Measurements from ENCODE around the gene GTF2IRD1. TPM values are rescaled to one million over a fixed set of nuclear protein-coding genes. Genes with fewer than 3 reads are reported as not detected.

The GTF2IRD1 gene
- total and polyA plus RNA-seq, 2 of the 13 experiments (the other 11 are each of a cell fraction or from before 2014, with no cell fraction given) = 16.5 to 26.7 TPM

DNA sequence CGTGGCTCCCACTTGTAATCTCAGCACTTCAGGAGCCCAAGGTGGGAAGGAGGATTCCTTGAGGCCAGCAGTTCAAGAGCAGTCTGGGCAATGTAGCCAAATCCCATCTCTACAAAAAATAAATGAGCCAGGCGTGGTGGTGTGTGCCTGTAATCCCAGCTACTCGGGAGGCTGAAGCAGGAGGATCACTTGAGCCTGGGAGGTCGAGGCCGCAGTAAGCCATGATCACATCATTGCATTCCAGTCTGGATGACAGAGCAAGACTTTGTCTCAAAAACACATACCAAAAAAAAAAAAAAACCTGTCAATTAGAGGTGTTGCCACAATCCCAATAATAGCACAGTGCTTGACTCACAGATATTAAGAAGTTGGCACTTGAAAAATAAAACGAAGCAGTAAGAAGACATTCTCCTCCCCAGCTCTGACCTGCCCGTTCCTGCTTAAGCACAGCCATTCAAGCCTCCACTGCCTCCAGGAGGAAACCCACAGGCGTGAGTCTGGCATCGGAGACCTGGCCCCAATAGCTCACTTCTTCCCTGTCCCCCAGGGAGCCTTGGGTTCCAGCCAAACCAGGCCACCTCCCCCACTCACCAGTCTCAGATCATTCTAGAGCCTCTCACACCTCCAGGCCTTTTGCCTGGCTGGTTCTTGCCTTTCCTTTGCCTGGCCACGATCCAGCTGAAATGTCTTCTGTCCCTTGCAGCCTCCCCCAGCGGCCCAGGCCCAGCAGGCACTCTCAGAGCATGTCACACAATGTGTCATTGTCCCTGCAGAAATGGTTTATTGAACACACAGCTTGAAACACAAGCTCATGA lies 158.5 kb downstream of the GTF2IRD1 start (continued):
- TF ChIP-seq, protein P1, sequence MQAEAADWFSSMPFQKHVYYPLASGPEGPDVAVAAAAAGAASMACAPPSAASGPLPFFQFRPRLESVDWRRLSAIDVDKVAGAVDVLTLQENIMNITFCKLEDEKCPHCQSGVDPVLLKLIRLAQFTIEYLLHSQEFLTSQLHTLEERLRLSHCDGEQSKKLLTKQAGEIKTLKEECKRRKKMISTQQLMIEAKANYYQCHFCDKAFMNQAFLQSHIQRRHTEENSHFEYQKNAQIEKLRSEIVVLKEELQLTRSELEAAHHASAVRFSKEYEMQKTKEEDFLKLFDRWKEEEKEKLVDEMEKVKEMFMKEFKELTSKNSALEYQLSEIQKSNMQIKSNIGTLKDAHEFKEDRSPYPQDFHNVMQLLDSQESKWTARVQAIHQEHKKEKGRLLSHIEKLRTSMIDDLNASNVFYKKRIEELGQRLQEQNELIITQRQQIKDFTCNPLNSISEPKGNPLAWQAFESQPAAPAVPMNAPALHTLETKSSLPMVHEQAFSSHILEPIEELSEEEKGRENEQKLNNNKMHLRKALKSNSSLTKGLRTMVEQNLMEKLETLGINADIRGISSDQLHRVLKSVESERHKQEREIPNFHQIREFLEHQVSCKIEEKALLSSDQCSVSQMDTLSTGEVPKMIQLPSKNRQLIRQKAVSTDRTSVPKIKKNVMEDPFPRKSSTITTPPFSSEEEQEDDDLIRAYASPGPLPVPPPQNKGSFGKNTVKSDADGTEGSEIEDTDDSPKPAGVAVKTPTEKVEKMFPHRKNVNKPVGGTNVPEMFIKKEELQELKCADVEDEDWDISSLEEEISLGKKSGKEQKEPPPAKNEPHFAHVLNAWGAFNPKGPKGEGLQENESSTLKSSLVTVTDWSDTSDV (CRISPR knock-in tag; IDR thresholded peaks at IDR 0.05) = no peak
- TF ChIP-seq SOX6 (IDR thresholded peaks at IDR 0.05) (no peak), SOX6 (CRISPR knock-in tag; IDR thresholded peaks at IDR 0.05) (peak; percentile 51), ZNF235 (CRISPR knock-in tag; IDR thresholded peaks at IDR 0.05; ENCODE audit: borderline replicate concordance) (no peak), TBX2 (CRISPR knock-in tag; IDR thresholded peaks at IDR 0.05; ENCODE audit: borderline replicate concordance) (0 out of 2 replicates have a peak, but pooled peaks have one; percentile 27), HNRNPK (IDR thresholded peaks at IDR 0.05; ENCODE audit: low read depth, low read length, poor library complexity, severe bottlenecking) (no peak), TBP (CRISPR knock-in tag; IDR thresholded peaks at IDR 0.05) (no peak), EED (CRISPR knock-in tag; IDR thresholded peaks at IDR 0.05) (no peak), AGO1 (IDR thresholded peaks at IDR 0.05; ENCODE audit: low read depth, low read length, poor library complexity, severe bottlenecking) (no peak), ZFX (CRISPR knock-in tag; IDR thresholded peaks at IDR 0.05; ENCODE audit: low read depth) (peak; percentile 77), MIER3 (CRISPR knock-in tag; IDR thresholded peaks at IDR 0.05; ENCODE audit: borderline replicate concordance) (no peak)
- TF ChIP-seq, protein P2, sequence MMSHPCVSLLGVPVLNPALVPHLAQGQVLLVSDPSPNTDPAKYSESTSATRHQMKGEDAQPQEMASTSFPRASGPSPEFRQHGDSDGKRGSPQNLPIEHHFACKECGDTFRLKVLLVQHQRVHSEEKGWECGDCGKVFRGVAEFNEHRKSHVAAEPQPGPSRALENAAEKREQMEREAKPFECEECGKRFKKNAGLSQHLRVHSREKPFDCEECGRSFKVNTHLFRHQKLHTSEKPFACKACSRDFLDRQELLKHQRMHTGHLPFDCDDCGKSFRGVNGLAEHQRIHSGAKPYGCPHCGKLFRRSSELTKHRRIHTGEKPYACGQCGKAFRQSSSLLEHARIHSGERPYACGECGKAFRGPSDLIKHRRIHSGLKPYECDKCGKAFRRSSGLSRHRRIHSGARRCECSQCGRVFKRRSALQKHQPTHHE (CRISPR knock-in tag; IDR thresholded peaks at IDR 0.05; ENCODE audit: borderline replicate concordance) = no peak
- TF ChIP-seq, protein P3, sequence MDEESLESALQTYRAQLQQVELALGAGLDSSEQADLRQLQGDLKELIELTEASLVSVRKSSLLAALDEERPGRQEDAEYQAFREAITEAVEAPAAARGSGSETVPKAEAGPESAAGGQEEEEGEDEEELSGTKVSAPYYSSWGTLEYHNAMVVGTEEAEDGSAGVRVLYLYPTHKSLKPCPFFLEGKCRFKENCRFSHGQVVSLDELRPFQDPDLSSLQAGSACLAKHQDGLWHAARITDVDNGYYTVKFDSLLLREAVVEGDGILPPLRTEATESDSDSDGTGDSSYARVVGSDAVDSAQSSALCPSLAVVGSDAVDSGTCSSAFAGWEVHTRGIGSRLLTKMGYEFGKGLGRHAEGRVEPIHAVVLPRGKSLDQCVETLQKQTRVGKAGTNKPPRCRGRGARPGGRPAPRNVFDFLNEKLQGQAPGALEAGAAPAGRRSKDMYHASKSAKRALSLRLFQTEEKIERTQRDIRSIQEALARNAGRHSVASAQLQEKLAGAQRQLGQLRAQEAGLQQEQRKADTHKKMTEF (CRISPR knock-in tag; IDR thresholded peaks at IDR 0.05) = no peak; the same call in 1 of the 2 replicates
- TF ChIP-seq, protein P4, sequence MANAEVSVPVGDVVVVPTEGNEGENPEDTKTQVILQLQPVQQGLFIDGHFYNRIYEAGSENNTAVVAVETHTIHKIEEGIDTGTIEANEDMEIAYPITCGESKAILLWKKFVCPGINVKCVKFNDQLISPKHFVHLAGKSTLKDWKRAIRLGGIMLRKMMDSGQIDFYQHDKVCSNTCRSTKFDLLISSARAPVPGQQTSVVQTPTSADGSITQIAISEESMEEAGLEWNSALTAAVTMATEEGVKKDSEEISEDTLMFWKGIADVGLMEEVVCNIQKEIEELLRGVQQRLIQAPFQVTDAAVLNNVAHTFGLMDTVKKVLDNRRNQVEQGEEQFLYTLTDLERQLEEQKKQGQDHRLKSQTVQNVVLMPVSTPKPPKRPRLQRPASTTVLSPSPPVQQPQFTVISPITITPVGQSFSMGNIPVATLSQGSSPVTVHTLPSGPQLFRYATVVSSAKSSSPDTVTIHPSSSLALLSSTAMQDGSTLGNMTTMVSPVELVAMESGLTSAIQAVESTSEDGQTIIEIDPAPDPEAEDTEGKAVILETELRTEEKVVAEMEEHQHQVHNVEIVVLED (CRISPR knock-in tag; IDR thresholded peaks at IDR 0.05; ENCODE audit: borderline replicate concordance) = no peak
- TF ChIP-seq, protein P5, sequence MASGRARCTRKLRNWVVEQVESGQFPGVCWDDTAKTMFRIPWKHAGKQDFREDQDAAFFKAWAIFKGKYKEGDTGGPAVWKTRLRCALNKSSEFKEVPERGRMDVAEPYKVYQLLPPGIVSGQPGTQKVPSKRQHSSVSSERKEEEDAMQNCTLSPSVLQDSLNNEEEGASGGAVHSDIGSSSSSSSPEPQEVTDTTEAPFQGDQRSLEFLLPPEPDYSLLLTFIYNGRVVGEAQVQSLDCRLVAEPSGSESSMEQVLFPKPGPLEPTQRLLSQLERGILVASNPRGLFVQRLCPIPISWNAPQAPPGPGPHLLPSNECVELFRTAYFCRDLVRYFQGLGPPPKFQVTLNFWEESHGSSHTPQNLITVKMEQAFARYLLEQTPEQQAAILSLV (CRISPR knock-in tag; IDR thresholded peaks at IDR 0.05; ENCODE audit: borderline replicate concordance) = 0 out of 2 replicates have a peak, but pooled peaks have one; percentile 7
- TF ChIP-seq, protein P6, sequence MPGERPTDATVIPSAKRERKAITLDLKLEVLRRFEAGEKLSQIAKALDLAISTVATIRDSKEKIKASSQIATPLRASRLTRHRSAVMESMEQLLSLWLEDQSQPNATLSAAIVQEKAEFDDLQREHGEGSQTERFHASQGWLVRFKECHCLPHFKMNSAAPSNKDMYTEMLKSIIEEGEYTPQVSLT (CRISPR knock-in tag; IDR thresholded peaks at IDR 0.05; ENCODE audit: borderline replicate concordance, low read depth) = no peak
- TF ChIP-seq, protein P7, sequence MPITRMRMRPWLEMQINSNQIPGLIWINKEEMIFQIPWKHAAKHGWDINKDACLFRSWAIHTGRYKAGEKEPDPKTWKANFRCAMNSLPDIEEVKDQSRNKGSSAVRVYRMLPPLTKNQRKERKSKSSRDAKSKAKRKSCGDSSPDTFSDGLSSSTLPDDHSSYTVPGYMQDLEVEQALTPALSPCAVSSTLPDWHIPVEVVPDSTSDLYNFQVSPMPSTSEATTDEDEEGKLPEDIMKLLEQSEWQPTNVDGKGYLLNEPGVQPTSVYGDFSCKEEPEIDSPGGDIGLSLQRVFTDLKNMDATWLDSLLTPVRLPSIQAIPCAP (CRISPR knock-in tag; IDR thresholded peaks at IDR 0.05; ENCODE audit: low read depth) = no peak
